NCI-H2227 treated with DMSO at 0.1 percent for 48 hours (cell line): ENCODE results near the gene TBX20.

ENCODE experiments used
- DNase-seq: peaks from one replicate; lab custom pipeline; 2025; lab: John Stamatoyannopoulos, UW

Gene TBX20, protein sequence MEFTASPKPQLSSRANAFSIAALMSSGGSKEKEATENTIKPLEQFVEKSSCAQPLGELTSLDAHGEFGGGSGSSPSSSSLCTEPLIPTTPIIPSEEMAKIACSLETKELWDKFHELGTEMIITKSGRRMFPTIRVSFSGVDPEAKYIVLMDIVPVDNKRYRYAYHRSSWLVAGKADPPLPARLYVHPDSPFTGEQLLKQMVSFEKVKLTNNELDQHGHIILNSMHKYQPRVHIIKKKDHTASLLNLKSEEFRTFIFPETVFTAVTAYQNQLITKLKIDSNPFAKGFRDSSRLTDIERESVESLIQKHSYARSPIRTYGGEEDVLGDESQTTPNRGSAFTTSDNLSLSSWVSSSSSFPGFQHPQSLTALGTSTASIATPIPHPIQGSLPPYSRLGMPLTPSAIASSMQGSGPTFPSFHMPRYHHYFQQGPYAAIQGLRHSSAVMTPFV

DNA sequence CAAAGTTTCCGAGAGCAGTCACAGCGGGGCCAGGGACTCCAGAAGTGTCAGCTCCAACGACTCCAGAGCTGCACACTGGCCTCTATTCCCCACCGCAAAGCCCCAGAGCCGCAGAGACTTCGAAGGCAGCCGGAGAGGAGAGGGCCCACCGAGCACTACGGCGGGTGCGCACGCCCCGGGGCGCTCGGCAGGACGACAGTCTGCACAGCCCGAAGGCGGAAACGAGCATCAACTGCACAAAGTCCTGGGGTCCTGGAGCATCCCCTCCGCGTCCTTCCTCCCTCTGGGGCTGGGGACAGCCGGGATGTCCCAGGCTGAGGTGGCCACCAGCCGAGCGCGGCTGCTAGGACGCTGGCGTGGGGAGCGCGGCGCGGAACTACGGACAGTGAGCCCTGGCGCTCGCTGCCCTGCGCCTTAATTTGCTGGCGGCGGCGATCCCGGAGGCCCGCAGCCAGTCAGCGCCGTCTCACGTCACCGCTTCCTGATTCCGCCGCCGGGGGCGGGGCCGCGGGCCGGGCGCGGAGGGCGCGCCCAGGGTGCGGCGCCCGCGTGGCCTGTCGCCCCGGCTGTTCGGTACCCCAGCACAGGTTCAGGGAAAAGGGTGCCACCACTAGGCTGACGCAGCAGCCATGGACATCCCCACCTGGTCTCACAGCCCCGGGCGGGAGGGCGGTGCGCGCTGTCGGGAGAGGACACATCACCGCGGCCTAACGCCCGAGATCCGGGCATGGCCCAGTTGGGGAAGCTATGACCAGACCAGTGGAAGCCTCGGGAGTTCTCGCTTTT lies at the start of gene TBX20:
TBX20 (minus strand) TSS at position 391 of the 786 bp plus-strand sequence. CDS start 480 bp downstream, outside the sequence.
- no peak for DNase-seq

DNA sequence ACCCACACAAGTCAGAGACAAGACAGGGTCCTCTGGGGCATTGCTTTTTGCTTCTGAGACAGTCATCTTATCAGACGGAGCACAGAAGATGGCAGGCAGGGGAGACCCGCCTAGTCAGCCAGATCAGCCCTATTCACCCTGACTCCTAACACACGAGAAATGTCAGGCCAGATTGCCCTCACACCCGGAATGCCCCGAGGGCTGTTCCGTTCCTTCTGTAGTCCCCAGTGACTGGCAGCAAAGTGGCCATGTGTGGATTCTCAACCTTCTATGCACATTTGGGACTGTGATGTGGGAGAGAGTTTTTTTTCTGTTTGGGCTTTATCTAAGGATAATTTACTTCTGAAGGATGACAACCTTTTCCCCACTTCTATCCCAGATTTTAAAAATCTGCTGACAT lies 35.5 kb upstream of the TBX20 start:
- no peak for DNase-seq

DNA sequence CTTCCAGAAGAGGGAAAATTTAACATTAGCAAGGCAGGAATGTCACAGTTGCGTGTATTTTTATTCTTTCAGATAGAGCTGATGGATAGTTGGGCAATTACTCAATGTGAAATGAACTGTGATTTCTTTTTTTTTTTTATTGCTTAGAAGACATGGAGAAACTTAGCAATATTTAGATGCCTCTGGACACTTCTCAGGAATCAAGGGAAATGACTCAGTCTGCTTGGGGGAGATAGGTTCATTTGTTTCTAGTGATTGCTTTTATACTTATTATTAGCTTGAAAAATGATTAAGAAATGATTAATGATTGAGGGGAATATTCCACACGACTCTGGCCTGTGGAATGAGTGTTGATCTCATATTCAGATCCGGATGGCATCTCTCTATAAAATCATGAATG lies 33.1 kb upstream of the TBX20 start:
- DNase-seq, result no peak

DNA sequence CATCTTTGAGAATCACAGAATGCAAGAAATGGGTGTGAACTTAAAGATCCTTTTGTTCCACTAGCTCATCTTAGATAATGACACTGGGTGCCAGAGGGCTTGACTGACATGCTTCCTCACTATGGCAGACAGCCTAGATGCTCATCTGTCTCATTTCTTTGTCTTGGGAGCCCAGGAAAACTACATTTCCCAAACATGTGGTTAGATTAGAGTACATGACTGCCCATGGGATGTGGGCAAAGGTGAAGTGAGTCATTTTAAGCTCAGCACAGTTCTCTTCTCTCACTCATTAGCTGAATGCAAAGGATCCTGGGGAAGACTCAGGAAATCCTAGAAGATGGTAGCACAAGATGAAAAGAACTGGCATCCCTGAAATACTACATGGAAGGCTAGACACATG lies 32.5 kb upstream of the TBX20 start:
- DNase-seq, result no peak

DNA sequence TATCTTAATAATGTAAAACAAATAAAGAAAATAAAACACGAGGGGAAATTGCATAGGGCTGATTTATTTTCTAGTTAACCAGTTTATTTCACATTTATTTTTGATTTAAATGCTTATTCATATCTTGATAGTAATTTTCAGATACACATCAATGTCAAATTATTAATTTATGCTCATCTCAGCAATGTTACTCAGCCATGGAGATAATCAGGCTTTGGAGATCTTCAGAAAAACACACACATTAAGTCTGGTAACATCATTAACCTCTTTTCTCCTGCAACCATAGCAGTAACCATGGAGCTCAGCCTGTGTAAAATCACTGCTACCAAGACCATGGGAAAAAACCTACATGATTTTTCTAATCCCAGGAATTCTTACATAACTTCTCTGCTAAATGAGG lies 31.9 kb upstream of the TBX20 start:
- DNase-seq, result no peak

DNA sequence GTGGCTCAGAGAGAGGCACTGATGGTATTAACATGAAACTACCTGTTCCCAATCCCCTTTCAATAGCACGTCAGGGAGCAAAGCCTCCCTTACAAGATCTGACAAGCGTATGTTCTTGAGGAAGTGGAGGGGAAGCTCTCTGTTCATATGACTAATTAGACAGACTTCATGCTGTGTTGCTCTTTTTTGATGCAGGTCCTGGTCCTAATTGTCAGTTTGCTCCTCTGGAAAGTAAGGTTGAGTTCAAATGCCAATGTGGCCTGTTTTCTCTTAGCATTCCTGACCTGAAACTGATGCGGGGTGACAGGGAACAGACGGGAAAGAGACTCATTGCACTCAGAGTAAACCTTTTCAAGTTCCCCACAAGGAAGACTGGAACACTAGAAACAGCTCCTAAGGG lies 27.0 kb upstream of the TBX20 start:
- no peak for DNase-seq

DNA sequence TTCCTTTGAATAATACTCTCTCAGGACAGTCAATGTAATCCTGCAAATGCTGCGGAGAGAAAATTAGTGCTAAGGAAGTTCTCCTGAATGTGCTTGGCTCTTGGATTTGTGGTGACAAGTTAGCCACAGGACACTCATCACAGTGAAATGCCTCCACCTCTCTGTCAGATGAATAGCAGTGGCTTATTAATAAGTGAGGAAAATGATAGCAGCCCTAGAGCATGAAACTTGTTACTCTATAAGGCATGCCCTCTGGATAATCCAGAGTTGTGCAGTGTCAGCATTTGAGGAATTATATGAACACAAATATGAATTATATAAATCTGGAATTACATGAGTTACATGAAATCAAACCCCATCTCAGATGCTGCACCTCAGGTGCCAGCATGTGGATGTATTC lies 23.5 kb upstream of the TBX20 start:
- no peak for DNase-seq

DNA sequence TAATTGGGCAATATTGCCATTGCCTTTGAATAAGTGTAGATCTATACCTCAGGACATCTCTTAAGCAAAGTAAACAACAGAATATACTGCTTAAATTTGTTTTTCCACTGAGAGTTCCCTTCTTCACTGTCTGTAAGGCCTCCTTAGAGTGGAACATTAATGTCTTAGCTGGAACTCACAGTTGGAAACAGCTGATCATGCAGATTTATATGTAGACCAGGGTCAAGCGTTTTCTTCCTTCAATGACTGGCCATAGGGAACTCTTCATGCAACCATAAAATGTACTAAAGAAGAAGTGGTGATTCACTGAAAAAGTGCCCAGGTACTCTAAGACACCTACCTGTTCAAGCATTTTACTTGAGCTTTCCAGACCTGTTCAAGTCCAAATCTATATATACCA lies 18.3 kb upstream of the TBX20 start:
- no peak for DNase-seq

DNA sequence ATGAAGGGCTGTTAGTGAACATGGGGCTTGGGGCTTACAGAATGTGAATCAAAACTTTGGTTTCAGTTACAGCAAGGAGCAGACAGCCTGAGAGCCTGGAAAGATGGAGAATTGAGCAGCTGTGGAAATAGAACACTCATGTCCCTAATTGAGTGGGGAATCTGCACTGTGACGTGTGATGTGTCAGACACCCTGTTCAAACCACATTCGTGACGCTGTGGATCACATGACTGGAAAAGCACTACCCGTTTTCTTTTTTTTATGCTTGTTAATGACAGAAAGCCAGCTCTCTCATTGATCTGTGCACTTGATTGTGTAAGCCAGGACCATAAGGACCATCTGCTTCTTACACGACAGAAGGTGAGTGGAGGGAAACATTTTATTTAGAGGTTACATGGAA lies 15.1 kb upstream of the TBX20 start:
- DNase-seq, result no peak

DNA sequence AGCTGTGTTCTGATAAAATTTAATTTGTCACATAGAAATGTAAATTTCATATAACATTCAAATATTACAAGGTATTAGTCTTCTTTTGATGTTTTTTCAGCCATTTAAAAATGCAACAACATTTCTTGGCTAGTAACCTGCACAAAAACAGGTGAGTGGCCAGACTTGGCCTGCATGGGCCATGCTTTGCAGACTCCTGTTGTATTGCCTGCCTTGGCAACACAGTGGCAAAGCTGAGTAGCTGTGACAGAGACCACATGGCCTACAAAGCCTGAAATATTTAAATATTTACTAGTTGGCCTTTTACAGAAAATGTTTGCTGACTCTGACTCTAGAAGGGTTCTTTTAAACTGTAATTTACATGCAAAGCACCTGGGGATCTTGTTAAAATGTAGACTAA lies 13.5 kb upstream of the TBX20 start:
- DNase-seq, result no peak

DNA sequence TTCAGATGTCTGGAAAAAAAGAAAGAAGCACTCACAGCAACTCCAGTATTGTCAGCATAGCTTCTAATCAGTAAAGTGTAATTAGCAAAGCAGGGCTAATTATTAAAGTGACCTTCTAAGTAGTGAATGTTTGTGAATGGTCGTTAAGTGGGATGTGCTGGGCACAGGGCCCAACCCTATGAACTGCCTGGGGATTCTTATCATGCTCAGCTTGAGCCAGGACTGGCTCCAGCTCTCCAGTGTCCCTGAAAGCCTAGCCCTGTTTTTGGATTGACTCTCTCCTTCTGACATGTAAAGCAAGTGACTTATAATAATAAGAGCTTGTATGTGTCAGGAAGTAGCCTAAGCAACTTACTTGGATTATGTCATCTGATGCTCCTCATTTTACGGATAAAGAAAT lies 9.5 kb upstream of the TBX20 start:
- no peak for DNase-seq

DNA sequence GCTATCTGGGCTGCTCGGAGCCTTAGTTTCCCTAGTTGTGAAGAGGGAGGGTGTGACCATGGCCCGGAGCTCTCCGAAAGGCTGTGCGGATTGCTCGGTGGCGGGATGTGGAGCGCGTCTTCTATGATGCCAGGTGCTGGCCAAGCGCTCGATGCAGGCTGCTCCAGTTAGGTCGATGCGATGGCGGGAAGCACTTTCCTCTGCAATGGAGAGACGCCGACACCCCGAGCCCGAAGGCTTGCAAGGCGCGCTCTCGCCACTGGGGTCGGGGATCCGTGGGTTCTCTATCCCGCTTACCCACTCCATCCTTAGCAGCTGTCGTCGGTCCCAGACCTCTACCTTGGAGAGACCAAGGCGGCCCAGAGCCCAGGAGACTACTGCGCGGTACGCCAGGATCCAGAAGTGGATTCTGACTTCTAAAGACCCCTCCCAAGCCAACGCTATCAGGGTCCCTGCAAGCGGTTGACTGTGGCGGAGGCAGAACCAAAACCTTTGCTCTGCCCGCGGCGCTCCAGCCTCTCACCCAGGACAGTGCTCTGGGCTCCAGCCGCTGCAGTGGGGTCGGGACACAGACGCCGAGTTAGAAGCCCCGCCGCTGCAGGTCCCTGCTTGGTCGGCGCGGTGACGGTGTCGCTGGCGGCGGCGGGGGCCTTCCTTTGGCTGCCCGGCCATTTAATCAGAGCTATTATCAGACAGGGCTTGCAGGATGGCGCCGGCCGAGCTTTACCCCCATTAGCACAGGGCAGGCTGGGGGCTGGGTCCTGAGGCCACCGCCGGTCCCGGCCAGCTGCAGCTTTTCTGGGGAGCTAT lies 7.8 kb upstream of the TBX20 start:
- no peak for DNase-seq

DNA sequence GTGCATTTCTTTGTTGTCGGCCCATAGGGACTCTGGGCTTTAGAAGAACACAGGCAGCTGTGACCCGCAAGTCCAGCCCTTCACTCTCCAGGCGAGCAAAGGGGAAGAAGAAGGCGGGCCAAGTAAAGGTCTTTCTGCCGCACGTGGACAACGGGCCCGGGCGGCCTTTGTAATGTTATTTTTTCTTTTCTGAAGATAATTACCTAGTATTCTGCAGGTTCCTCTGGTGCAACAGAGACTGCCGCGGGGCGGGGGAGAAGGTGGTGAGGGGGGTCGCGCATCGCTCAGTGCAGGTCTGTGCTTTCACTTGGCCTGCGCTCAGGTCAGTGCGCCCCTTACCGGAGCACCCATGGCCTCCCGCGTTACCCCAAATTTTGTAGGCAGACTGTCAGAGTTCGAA lies 7.1 kb upstream of the TBX20 start:
- DNase-seq, result no peak

DNA sequence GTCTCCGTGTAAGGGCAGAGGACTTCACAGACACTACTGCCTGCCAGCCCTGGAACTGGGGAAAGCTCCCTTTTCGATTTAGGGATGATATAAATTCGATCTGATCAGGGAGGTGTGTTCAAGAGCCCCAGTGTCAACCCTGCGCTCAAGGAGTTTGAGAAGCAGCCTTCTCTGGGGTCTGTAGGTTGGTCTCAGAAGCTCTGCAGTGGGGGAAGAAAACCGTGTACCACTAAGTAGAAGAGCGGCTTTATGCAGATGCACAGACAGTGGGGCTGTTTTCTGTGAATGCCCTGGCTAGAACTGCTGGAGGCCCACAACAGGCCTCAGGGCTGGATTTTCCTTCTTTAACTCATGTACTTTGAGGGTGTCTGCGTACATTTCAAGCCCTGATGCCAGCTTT lies 6.3 kb upstream of the TBX20 start:
- DNase-seq, result no peak

DNA sequence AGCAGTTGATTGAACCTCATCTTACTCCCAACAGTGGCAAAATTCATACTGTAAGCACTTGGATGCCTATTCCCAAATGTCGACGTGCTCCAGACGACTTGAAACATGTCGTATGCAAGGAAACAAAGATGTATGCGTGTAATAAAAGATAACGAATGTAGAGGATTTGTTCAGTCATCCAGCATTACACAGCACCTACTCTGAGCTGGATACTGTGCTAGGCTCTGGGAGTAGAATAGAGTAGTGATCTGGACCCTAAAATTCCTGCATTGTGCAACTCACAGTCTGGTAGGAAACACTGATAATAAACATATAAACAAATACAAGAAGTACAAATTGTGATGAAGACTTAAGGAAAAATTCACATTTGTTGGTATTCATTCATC lies 5.6 kb upstream of the TBX20 start:
- no peak for DNase-seq

DNA sequence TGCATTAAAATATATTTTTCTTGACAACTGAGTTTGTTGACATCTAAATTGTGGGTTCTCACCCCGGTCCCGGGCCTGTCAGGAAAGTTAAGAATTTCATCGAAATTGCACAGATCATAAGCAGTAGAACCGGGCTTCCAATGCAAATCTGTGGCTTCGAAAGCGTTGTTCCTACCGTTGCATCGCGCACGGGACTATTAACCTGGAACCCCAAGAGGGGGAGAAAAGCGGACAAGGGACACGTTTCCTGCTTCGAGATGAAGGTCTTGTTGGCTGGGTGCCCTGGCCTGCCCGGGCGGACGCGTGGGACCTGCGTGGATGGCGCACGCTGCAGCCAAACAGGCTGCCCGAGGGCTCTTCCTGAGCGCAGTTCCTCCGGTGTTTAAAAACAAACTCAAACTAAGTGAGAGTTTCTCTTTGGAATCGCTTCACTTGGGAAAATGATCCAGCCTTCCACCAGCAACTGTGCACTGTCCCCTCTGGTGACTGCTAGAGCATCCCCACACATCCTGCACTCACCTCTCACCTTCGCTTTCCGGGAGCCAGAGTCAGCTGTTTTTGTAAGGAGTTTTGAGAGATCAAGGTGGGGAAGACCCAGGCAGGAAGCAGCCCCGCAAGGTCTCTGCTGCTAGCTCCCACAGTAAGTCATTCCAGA lies 5.1 kb upstream of the TBX20 start:
- no peak for DNase-seq

DNA sequence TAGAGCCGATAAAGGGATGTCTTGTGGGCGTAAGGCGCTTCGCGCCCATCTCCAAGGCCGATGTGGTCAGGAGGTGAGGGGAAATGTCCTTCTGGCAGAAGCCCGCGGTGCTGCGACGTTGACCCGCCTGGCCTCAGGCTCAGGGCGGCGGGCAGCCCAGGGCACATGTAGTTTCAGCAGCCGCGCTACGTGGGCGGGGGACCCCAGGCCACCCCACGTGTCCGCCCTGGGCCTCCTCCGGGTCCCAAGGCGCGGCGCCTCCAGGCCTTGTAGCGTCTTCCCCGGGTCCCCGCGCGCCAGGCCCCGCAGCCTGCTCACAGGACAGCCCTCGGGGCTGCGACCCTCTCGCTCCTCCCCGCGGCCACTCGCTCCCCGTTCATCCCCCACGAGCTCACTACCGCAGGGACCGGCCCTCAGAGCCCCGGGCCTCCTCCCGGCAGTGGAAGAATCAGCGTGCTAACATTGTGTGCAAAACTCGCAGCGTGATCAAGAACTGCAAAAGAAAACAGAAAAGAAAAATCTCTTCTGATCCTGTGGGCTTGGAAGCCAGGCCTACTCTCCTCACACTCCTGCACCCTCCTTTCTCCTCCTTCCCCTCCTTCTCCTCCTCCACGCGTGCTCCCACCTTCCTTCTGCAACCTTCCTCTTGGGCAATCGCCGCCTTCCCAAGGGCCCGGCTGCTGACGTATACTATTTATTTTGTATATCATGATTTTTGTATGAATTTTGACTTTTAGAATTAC lies 4.4 kb upstream of the TBX20 start:
- no peak for DNase-seq

DNA sequence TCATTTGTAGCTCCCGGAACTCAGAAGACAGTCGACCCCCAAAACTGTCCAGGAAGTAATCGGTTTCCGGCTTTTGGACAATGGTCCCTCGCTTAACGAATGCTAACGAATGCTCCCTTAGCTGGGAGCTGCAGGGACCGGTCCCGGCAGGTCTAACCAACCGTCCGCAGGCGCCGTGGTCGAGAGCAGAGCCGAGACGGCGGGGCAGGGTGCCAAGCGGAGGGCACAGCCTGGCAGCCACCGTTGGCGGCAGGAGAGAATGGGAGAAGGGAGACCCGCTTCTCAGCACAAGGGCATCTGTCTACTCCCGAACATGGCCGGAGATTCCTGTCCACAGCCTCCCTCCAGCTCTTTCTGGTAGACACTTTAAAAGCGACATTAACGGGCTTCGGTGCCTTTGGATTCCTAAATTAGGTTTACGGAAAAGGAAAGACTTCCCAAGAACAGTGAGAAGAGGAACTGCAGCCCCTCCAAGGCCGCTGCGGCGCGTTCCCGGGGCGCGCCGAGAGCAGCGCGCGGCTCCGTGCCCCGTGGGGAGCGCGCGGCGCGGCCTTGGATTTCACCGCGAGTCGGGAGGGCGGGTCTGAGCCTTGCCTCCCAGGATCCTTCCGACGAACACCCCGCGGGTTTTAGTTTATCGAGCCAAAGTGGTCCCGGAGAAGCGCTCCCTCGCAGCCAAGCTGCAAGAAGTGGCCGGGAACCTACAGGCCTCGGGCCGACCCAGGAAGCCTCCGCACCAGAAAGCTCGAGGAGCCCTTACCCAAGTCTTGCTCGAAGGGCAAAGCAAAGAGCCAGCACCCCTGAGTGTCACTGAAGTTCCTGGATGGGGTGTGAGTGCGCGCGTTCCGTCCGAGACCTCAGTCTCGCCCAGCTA lies 3.6 kb upstream of the TBX20 start:
- no peak for DNase-seq

DNA sequence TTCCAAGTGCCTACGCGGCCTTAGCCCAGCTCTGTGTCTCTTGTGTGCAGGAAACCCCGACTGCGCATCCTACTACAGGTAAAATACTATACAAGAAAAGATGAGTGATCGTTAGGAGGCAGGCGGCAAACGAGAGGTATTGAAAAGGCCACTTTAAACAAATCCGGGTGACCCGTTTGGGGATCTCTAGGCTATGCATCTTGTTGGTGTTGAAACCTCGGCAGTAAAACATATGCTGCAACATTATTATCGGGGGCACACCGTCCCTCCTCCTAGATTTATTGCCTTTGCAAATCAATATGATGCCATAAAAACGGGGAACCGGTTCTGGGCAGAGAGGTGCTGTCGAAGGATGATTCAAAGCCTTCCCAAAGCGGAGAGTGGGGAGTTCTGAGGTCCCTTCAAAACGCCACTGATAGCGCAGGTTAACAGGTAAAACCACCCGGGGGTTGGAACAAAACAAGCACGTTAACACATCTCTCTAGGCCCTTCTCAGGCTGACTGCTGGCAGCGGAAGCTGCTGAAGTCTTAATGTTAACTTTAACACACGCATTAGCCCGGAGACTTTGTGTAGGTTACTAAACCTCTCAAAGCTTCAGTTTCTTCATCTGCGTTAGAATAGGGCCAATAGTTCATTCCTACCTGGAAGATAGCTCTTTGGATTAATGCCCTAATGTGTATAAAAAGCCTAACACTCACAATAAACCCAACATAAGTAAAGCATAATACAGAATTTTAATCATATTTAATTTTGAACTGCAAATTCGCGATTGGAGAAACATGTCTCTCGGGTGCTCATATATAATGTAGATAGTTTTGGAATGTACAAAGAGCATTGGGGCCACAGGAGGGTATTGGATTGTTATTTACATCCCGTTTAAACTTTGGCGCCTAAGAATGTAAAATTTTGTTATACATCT lies 2.6 kb upstream of the TBX20 start:
- DNase-seq, result no peak
